Neural cell (in vitro differentiated cells): ENCODE measurements around the gene SCUBE1. TPM values are rescaled to one million over a fixed set of nuclear protein-coding genes. Genes with fewer than 3 reads are reported as not detected.

Experiments used
- H2AFZ ChIP-seq: fragments of 200-600, 300-800 bp; sonication (generic), shearing (Covaris generic); 2 replicates; pipeline ENCODE4 v1.6.0; 2014; ENCODE audit warnings: low read depth, mild to moderate bottlenecking, antibody characterized with exemption, low read length, moderate library complexity
- H3F3A ChIP-seq: fragments of 200-600 bp; shearing (Covaris generic); 2 replicates; pipeline ENCODE4 v1.6.1; 2016; ENCODE audit warnings: mild to moderate bottlenecking, moderate library complexity, mixed read lengths, antibody characterized with exemption, low read length; ENCODE audit not compliant: insufficient read depth, poor library complexity, severe bottlenecking
- H3K27ac ChIP-seq: fragments of 200-600, 300-800 bp; sonication (generic), shearing (Covaris generic); 2 replicates; pipeline ENCODE4 v1.5.1; 2014; ENCODE audit warnings: mild to moderate bottlenecking, low read length, moderate library complexity
- H3K27me3 ChIP-seq: fragments of 300-800, 200-600 bp; sonication (generic), shearing (Covaris generic); 2 replicates; pipeline ENCODE4 v1.6.0; 2014; ENCODE audit warnings: mild to moderate bottlenecking, low read depth, low read length, moderate library complexity; ENCODE audit not compliant: insufficient read depth
- H3K36me3 ChIP-seq: fragments of 300-800, 200-600 bp; sonication (generic), shearing (Covaris generic); 2 replicates; pipeline ENCODE4 v1.5.1; 2014; ENCODE audit warnings: mild to moderate bottlenecking, antibody characterized with exemption, low read length, moderate library complexity; ENCODE audit not compliant: insufficient read depth
- H3K4me2 ChIP-seq: fragments of 300-800, 200-600 bp; sonication (generic), shearing (Covaris generic); 2 replicates; pipeline ENCODE4 v1.6.0; 2014; ENCODE audit warnings: mild to moderate bottlenecking, low read length
- H3K4me3 ChIP-seq: fragments of 300-800, 200-600 bp; sonication (generic), shearing (Covaris generic); 2 replicates; pipeline ENCODE4 v1.5.1; 2014; ENCODE audit warnings: mild to moderate bottlenecking, low read length, moderate library complexity
- H3K79me2 ChIP-seq: fragments of 200-600 bp; shearing (Covaris generic); replicated peaks from 2 replicates; pipeline ENCODE4 v1.6.0; 2014; ENCODE audit warnings: mild to moderate bottlenecking, low read length, moderate library complexity; ENCODE audit not compliant: insufficient read depth
- H3K9ac ChIP-seq: fragments of 300-800, 200-600 bp; sonication (generic), shearing (Covaris generic); 2 replicates; pipeline ENCODE4 v1.6.1; 2016; ENCODE audit warnings: mild to moderate bottlenecking, low read length, mixed read lengths
- H3K9me2 ChIP-seq: fragments of 200-600 bp; shearing (Covaris generic); 2 replicates; pipeline ENCODE4 v1.6.1; 2016; ENCODE audit warnings: mild to moderate bottlenecking, low read length, mixed read lengths; ENCODE audit not compliant: insufficient read depth
- H3K9me3 ChIP-seq: fragments of 200-600, 300-800 bp; sonication (generic), shearing (Covaris generic); 2 replicates; pipeline ENCODE4 v1.6.1; 2016; ENCODE audit warnings: mild to moderate bottlenecking, mixed run types, low read length, moderate library complexity, mixed read lengths
- H4K20me1 ChIP-seq: fragments of 200-600 bp; shearing (Covaris generic); 2 replicates; pipeline ENCODE4 v1.6.1; 2016; ENCODE audit warnings: mild to moderate bottlenecking, mixed run types; ENCODE audit not compliant: insufficient read depth
- CTCF ChIP-seq: fragments of 450-650 bp; IDR thresholded peaks from 2 replicates; pipeline ENCODE4 v1.5.1; 2014; ENCODE audit warnings: antibody characterized with exemption, mild to moderate bottlenecking, moderate library complexity; ENCODE audit not compliant: poor library complexity, severe bottlenecking
- EP300 ChIP-seq: fragments of 450-650 bp; conservative IDR thresholded peaks from 2 replicates; pipeline ENCODE4 v1.6.1; 2014; ENCODE audit warnings: antibody characterized with exemption, mild to moderate bottlenecking, moderate library complexity; ENCODE audit not compliant: poor library complexity, severe bottlenecking
- EZH2 ChIP-seq: fragments of 200-600, 300-800 bp; shearing (Covaris generic), sonication (generic); IDR thresholded peaks from 2 replicates; pipeline ENCODE4 v1.6.1; 2014; ENCODE audit warnings: antibody characterized with exemption, low read length, borderline replicate concordance, mild to moderate bottlenecking; ENCODE audit not compliant: insufficient read depth, poor library complexity, severe bottlenecking
- MXI1 ChIP-seq: fragments of 450-650 bp; conservative IDR thresholded peaks from 2 replicates; pipeline ENCODE4 v1.6.1; 2014; ENCODE audit warnings: antibody characterized with exemption, mild to moderate bottlenecking; ENCODE audit not compliant: poor library complexity, severe bottlenecking
- POLR2AphosphoS5 ChIP-seq: IDR thresholded peaks from 2 replicates; pipeline ENCODE4 v1.6.1; 2012
- RAD21 ChIP-seq: fragments of 450-650 bp; conservative IDR thresholded peaks from 2 replicates; pipeline ENCODE4 v1.6.1; 2014; ENCODE audit warnings: antibody characterized with exemption, mild to moderate bottlenecking, moderate library complexity
- REST ChIP-seq: IDR thresholded peaks from 2 replicates; pipeline ENCODE4 v1.6.1; 2012; ENCODE audit warnings: borderline replicate concordance
- SMC3 ChIP-seq: fragments of 450-650 bp; conservative IDR thresholded peaks from 2 replicates; pipeline ENCODE4 v1.6.1; 2014; ENCODE audit warnings: antibody characterized with exemption, mild to moderate bottlenecking, moderate library complexity; ENCODE audit not compliant: poor library complexity
- TAF1 ChIP-seq: IDR thresholded peaks from 2 replicates; pipeline ENCODE4 v1.6.1; 2012; ENCODE audit warnings: low read depth
- polyA plus RNA-seq: library from polyadenylated mRNA; depleted of rRNA; stranded (reverse); fragments of >200 nt; gene quantifications from 2 replicates; pipeline ENCODE4 v1.2.3, GENCODE V29; 2014

SCUBE1 gene
- polyA plus RNA-seq, 1 donor from 2014 or later: 8.4 TPM

- H3K9me3 ChIP-seq: no peaks in the 10 kb centered on the region
- H3K27ac ChIP-seq: no peak overlapping the region
- no peak overlapping the region for H3K9ac ChIP-seq
- no peaks in the 10 kb centered on the region for H3F3A ChIP-seq
- H3K27me3 ChIP-seq: no peaks in the 10 kb centered on the region
- no peak overlapping the region for H3K4me2 ChIP-seq
- no peaks in the 10 kb centered on the region for H3K9me2 ChIP-seq
- H2AFZ ChIP-seq: no peak overlapping the region
- no peaks in the 10 kb centered on the region for H3K36me3 ChIP-seq
- TF ChIP-seq EZH2: no peak
- TF ChIP-seq RAD21: no peak
- no peak for TF ChIP-seq POLR2AphosphoS5
- no peak for TF ChIP-seq REST
- no peak for TF ChIP-seq CTCF
- TF ChIP-seq MXI1: no peak
- no peak for TF ChIP-seq EP300
- no peak for TF ChIP-seq TAF1
- no peak for TF ChIP-seq SMC3
- no peaks in the 10 kb centered on the region for H4K20me1 ChIP-seq
- no peak overlapping the region for H3K4me3 ChIP-seq
- no peaks in the 10 kb centered on the region for H3K79me2 ChIP-seq
Measured at GRCh38 chr22:43157874-43158546, 185.2 kb downstream of the SCUBE1 start.

- Histone ChIP-seq H3K79me2 (no peaks in the 10 kb centered on the region), H3K9ac (no peak overlapping the region), H3K4me3 (no peak overlapping the region), H3K27ac (no peak overlapping the region), H3K9me3 (no peaks in the 10 kb centered on the region), H4K20me1 (no peaks in the 10 kb centered on the region), H3K36me3 (no peaks in the 10 kb centered on the region), H3F3A (no peaks in the 10 kb centered on the region), H2AFZ (no peak overlapping the region), H3K27me3 (peaks cover 11% of the 10 kb centered on the region), H3K4me2 (no peak overlapping the region), H3K9me2 (no peaks in the 10 kb centered on the region)
- TF ChIP-seq RAD21 (no peak), POLR2AphosphoS5 (no peak), TAF1 (no peak), REST (no peak), SMC3 (no peak), EZH2 (no peak), CTCF (no peak)
Measured at GRCh38 chr22:43156413-43156812, 186.8 kb downstream of the SCUBE1 start.
